Liver (tissue), 9 donors: Measurements from ENCODE around the gene UBAP2. TPM values are rescaled to one million over a fixed set of nuclear protein-coding genes. Genes with fewer than 3 reads are reported as not detected.

ENCODE experiments used
- DNase-seq: peaks from one replicate; pipeline ENCODE4 v3.0.0-alpha.2; 2017; ENCODE audit warnings: low spot score
- H3K27ac ChIP-seq, 2 donors: one replicate each; pipeline ENCODE4 v1.7.0; 2013; ENCODE audit warnings: inconsistent platforms in 2 of 2, low read length in 2 of 2, control low read depth in 1 of 2, low read depth in 1 of 2, mild to moderate bottlenecking in 1 of 2
- H3K27me3 ChIP-seq, 4 donors: one replicate each; pipeline versions ENCODE4 v1.6.1 to v1.7.0; 2013; ENCODE audit warnings: low read length in 3 of 4, inconsistent platforms in 1 of 4, mild to moderate bottlenecking in 1 of 4, moderate library complexity in 1 of 4; ENCODE audit not compliant: control insufficient read depth in 4 of 4, insufficient read depth in 4 of 4
- H3K36me3 ChIP-seq, 4 donors: one replicate each; pipeline versions ENCODE4 v1.6.1 to v1.7.0; 2013; ENCODE audit warnings: low read length in 3 of 4, mild to moderate bottlenecking in 3 of 4, low read depth in 1 of 4, moderate library complexity in 1 of 4; ENCODE audit not compliant: control insufficient read depth in 4 of 4, insufficient read depth in 3 of 4
- H3K4me1 ChIP-seq, 4 donors: one replicate each; pipeline versions ENCODE4 v1.6.1 to v1.7.0; 2013; ENCODE audit warnings: low read length in 3 of 4, mild to moderate bottlenecking in 3 of 4, moderate library complexity in 1 of 4; ENCODE audit not compliant: control insufficient read depth in 4 of 4, insufficient read depth in 4 of 4
- H3K4me3 ChIP-seq, 3 donors: one replicate each; pipeline versions ENCODE4 v1.6.1 to v1.7.0; 2013; ENCODE audit warnings: low read length in 3 of 3, control low read depth in 1 of 3, low read depth in 1 of 3, mild to moderate bottlenecking in 1 of 3
- H3K9ac ChIP-seq, 2 donors: one replicate each; pipeline ENCODE4 v1.7.0; 2013; ENCODE audit warnings: low read length in 2 of 2, mild to moderate bottlenecking in 2 of 2, moderate library complexity in 2 of 2, control low read depth in 1 of 2, low read depth in 1 of 2
- H3K9me3 ChIP-seq, 4 donors: one replicate each; pipeline versions ENCODE4 v1.6.1 to v1.7.0; 2013; ENCODE audit warnings: low read length in 3 of 4; ENCODE audit not compliant: control insufficient read depth in 4 of 4
- EGR1 ChIP-seq, 2 donors: IDR thresholded peaks; 2 replicates each; pipeline ENCODE4 v1.6.1; 2016 to 2018; ENCODE audit warnings: antibody characterized with exemption in 2 of 2, low read depth in 2 of 2
- FOXA1 ChIP-seq: IDR thresholded peaks from 2 replicates; pipeline ENCODE4 v1.6.1; 2016; ENCODE audit warnings: antibody characterized with exemption
- FOXA2 ChIP-seq: IDR thresholded peaks from 2 replicates; pipeline ENCODE4 v1.6.1; 2016; ENCODE audit warnings: antibody characterized with exemption
- HNF4A ChIP-seq, 2 donors: conservative IDR thresholded peaks; 2 replicates each; pipeline ENCODE4 v1.6.1; 2016; ENCODE audit warnings: antibody characterized with exemption in 2 of 2, mild to moderate bottlenecking in 2 of 2
- HNF4G ChIP-seq: IDR thresholded peaks from 2 replicates; pipeline ENCODE4 v1.6.1; 2016; ENCODE audit warnings: antibody characterized with exemption
- JUND ChIP-seq, 2 donors: IDR thresholded peaks; 2 replicates each; pipeline ENCODE4 v1.6.1; 2016; ENCODE audit warnings: antibody characterized with exemption in 2 of 2
- MAX ChIP-seq: IDR thresholded peaks from 2 replicates; pipeline ENCODE4 v1.6.1; 2016; ENCODE audit warnings: antibody characterized with exemption
- NR2F2 ChIP-seq: IDR thresholded peaks from 2 replicates; pipeline ENCODE4 v1.6.1; 2016; ENCODE audit warnings: antibody characterized with exemption
- RAD21 ChIP-seq, 2 donors: IDR thresholded peaks; 2 replicates each; pipeline ENCODE4 v1.6.1; 2016; ENCODE audit warnings: antibody characterized with exemption in 2 of 2, mild to moderate bottlenecking in 2 of 2
- RXRA ChIP-seq, 2 donors: IDR thresholded peaks; 2 replicates each; pipeline ENCODE4 v1.6.1; 2017 to 2018; ENCODE audit warnings: antibody characterized with exemption in 2 of 2, mild to moderate bottlenecking in 1 of 2
- SP1 ChIP-seq: IDR thresholded peaks from 2 replicates; pipeline ENCODE4 v1.6.1; 2018; ENCODE audit warnings: antibody characterized with exemption, mild to moderate bottlenecking
- TAF1 ChIP-seq: conservative IDR thresholded peaks from 2 replicates; pipeline ENCODE4 v1.6.1; 2016; ENCODE audit warnings: antibody characterized with exemption, mild to moderate bottlenecking
- YY1 ChIP-seq: IDR thresholded peaks from 2 replicates; pipeline ENCODE4 v1.6.1; 2016; ENCODE audit warnings: antibody characterized with exemption, mild to moderate bottlenecking
- WGBS: extraction: QIAGEN DNeasy Blood & Tissue Kit; methylation state at CpG from one replicate; pipeline ENCODE4 v1.1.7; 2013; 5-methylcytosine and 5-hydroxymethylcytosine counted together
- polyA plus RNA-seq, 2 donors: library from polyadenylated mRNA; stranded (reverse) in 1 of 2; unstranded in 1 of 2; fragments of 200-250 nt in 1 of 2; fragments of >200 nt in 1 of 2; fragmentation: Nextera tagmentation in 1 of 2; extraction: Ambion mirVana in 1 of 2; gene quantifications; one replicate each; pipeline versions ENCODE4 v1.2.1 to v1.2.3, GENCODE V29; 2013 to 2015
- total RNA-seq, 2 donors: library from RNA; depleted of rRNA; stranded (reverse); fragments of >200 nt; gene quantifications; one replicate each; pipeline ENCODE4 v1.2.3, GENCODE V29; 2014
- TF ChIP-seq, protein P1 (sequence below): fragments of 150-350 bp; IDR thresholded peaks from 2 replicates; pipeline ENCODE4 v1.5.1; 2017; ENCODE audit warnings: improper control_type of control experiment, low read depth, low read length; ENCODE audit not compliant: missing input control
- TF ChIP-seq, protein P2 (sequence below): IDR thresholded peaks from 2 replicates; pipeline ENCODE4 v1.6.1; 2016; ENCODE audit warnings: antibody characterized with exemption
- TF ChIP-seq, protein P3 (sequence below): IDR thresholded peaks from 2 replicates; pipeline ENCODE4 v1.6.1; 2016; ENCODE audit warnings: antibody characterized with exemption, mild to moderate bottlenecking
- donor health status: healthy.
- donor health status: healthy.
- donor health status: healthy.
- donor health status: healthy.
- donor health status: healthy.

The UBAP2 gene
- total and polyA plus RNA-seq, 4 donors, result 5.4 to 12.6 (median 8.3) TPM

DNA sequence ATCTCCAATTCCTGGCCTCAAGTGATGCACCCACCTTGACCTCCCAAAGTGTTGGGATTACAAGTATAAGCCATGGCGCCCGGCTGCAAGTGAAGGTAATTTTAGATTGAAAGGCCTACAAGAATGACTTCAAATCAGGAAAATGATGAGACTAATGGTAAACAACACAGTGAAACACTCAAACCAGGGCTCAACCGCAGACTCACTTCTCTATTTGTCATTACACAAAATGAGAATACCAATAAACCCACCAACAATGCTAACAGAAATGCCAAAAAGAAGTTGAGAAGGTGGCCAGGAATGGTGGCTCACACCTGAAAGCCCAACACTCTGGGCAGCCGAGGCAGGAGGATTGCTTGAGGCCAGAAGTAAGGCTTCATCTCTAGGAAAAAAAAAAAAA is 92.1 kb downstream of the UBAP2 start:
- TF ChIP-seq TAF1, result no peak
- no peak for TF ChIP-seq JUND (IDR thresholded peaks at IDR 0.05)
- 95% methylated on average over 4 of the region's 4 CpGs for WGBS

GRCh38 chr9:33952066-33952465 is 96.6 kb downstream of the UBAP2 start:
- DNase-seq, result no peak
- peaks cover 5 to 18% (median 11%) of the 10 kb centered on the region in 4 donors for H3K36me3 ChIP-seq
- 88% methylated on average over 2 of the region's 2 CpGs for WGBS
- no peak overlapping the region for H3K27ac ChIP-seq
- TF ChIP-seq RXRA (IDR thresholded peaks at IDR 0.05) (no peak), RAD21 (IDR thresholded peaks at IDR 0.05) (no peak), YY1 (no peak), MAX (no peak), FOXA1 (no peak), EGR1 (IDR thresholded peaks at IDR 0.05; ENCODE audit: low read depth in 2 of 2) (no peak), FOXA2 (no peak), NR2F2 (no peak), HNF4G (no peak)
- TF ChIP-seq, protein P1, sequence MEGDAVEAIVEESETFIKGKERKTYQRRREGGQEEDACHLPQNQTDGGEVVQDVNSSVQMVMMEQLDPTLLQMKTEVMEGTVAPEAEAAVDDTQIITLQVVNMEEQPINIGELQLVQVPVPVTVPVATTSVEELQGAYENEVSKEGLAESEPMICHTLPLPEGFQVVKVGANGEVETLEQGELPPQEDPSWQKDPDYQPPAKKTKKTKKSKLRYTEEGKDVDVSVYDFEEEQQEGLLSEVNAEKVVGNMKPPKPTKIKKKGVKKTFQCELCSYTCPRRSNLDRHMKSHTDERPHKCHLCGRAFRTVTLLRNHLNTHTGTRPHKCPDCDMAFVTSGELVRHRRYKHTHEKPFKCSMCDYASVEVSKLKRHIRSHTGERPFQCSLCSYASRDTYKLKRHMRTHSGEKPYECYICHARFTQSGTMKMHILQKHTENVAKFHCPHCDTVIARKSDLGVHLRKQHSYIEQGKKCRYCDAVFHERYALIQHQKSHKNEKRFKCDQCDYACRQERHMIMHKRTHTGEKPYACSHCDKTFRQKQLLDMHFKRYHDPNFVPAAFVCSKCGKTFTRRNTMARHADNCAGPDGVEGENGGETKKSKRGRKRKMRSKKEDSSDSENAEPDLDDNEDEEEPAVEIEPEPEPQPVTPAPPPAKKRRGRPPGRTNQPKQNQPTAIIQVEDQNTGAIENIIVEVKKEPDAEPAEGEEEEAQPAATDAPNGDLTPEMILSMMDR, result no peak
- TF ChIP-seq, protein P2, sequence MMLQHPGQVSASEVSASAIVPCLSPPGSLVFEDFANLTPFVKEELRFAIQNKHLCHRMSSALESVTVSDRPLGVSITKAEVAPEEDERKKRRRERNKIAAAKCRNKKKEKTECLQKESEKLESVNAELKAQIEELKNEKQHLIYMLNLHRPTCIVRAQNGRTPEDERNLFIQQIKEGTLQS, result no peak
- TF ChIP-seq, protein P3, sequence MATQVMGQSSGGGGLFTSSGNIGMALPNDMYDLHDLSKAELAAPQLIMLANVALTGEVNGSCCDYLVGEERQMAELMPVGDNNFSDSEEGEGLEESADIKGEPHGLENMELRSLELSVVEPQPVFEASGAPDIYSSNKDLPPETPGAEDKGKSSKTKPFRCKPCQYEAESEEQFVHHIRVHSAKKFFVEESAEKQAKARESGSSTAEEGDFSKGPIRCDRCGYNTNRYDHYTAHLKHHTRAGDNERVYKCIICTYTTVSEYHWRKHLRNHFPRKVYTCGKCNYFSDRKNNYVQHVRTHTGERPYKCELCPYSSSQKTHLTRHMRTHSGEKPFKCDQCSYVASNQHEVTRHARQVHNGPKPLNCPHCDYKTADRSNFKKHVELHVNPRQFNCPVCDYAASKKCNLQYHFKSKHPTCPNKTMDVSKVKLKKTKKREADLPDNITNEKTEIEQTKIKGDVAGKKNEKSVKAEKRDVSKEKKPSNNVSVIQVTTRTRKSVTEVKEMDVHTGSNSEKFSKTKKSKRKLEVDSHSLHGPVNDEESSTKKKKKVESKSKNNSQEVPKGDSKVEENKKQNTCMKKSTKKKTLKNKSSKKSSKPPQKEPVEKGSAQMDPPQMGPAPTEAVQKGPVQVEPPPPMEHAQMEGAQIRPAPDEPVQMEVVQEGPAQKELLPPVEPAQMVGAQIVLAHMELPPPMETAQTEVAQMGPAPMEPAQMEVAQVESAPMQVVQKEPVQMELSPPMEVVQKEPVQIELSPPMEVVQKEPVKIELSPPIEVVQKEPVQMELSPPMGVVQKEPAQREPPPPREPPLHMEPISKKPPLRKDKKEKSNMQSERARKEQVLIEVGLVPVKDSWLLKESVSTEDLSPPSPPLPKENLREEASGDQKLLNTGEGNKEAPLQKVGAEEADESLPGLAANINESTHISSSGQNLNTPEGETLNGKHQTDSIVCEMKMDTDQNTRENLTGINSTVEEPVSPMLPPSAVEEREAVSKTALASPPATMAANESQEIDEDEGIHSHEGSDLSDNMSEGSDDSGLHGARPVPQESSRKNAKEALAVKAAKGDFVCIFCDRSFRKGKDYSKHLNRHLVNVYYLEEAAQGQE, result no peak
- no peaks in the 10 kb centered on the region for H3K9me3 ChIP-seq
- no peak overlapping the region for H3K4me3 ChIP-seq
- no peaks in the 10 kb centered on the region for H3K27me3 ChIP-seq
- H3K9ac ChIP-seq, result no peak overlapping the region
- no peaks in the 10 kb centered on the region for H3K4me1 ChIP-seq

More for the DNA sequence above, 92.1 kb downstream of the UBAP2 start:
- Histone ChIP-seq H3K36me3 (peaks cover 2 to 16% (median 10%) of the 10 kb centered on the region in 4 donors), H3K9ac (no peak overlapping the region), H3K4me1 (no peaks in the 10 kb centered on the region), H3K27ac (no peak overlapping the region), H3K4me3 (no peak overlapping the region), H3K9me3 (no peaks in the 10 kb centered on the region), H3K27me3 (no peaks in the 10 kb centered on the region)
- no peak for DNase-seq

DNA sequence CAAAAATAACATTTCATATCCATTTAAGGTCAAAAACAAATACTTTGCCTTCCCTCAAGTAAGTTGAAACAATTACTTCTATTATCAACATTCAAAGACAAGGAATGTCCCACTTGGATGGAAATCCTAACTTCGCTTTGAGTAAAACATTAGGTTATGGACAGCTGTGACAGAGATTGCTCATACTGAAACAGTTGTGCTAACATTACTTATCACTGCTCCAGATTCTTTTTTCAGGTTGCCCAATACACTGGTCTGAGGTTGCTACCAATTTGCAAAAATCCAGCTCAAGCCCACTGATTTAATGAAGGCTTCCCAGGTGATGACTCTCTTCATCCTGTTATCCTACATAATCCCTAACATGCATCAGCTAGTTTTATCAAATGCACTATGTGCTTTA is 98.3 kb downstream of the UBAP2 start:
- TF ChIP-seq SP1, result no peak
- TF ChIP-seq NR2F2, result no peak
- TF ChIP-seq, protein P1, result no peak
- TF ChIP-seq FOXA1, result no peak
- no peak for TF ChIP-seq YY1
- no peak for TF ChIP-seq HNF4G
- TF ChIP-seq HNF4A (conservative IDR thresholded peaks at IDR 0.05), result no peak
- WGBS, result 96% methylated on average over 1 of the region's 1 CpG
- Histone ChIP-seq H3K9me3 (no peaks in the 10 kb centered on the region), H3K9ac (no peak overlapping the region), H3K4me3 (no peak overlapping the region), H3K4me1 (no peaks in the 10 kb centered on the region), H3K27me3 (no peaks in the 10 kb centered on the region), H3K36me3 (peaks cover 3 to 13% (median 11%) of the 10 kb centered on the region in 4 donors), H3K27ac (no peak overlapping the region)
- no peak for DNase-seq
